Epithelial cell of proximal tubule (primary cell): ENCODE measurements around the gene GRIA2. TPM values are rescaled to one million over a fixed set of nuclear protein-coding genes. Genes with fewer than 3 reads are reported as not detected.

Experiments used
- DNase-seq: peaks from one replicate; pipeline ENCODE4 v3.0.0-alpha.2; 2011; ENCODE audit warnings: low read depth
- H3K4me3 ChIP-seq: 2 replicates; pipeline ENCODE4 v1.5.1; 2011; ENCODE audit warnings: low read depth, mild to moderate bottlenecking, low read length
- CTCF ChIP-seq: conservative IDR thresholded peaks from 2 replicates; pipeline ENCODE4 v1.5.1; 2012; ENCODE audit warnings: low read depth, mild to moderate bottlenecking, low read length
- total RNA-seq: library from RNA; depleted of rRNA; stranded (reverse); fragments of >200 nt; gene quantifications from 2 replicates; pipeline ENCODE4 v1.2.3, GENCODE V29; 2015

The GRIA2 gene
- total RNA-seq, 1 donor from 2014 or later, result not detected

- DNase-seq, result no peak
- H3K4me3 ChIP-seq, result no peak overlapping the region
- peak; percentile 65 for TF ChIP-seq CTCF
Measured at GRCh38 chr4:157204634-157205244, 15.8 kb upstream of the GRIA2 start.

- DNase-seq, result no peak
- TF ChIP-seq CTCF, result peak; percentile 66
- no peak overlapping the region for H3K4me3 ChIP-seq
Measured at GRCh38 chr4:157217708-157218107, 2.8 kb upstream of the GRIA2 start.

- peak overlapping the region; percentile 31 for H3K4me3 ChIP-seq
- TF ChIP-seq CTCF, result no peak
- no peak for DNase-seq
Measured at GRCh38 chr4:157219711-157220370, 687 bp upstream of the GRIA2 start.

GRCh38 chr4:157221426-157221894 lies 932 bp downstream of the GRIA2 start:
- H3K4me3 ChIP-seq, result peak overlapping the region; percentile 58
- DNase-seq, result no peak
- TF ChIP-seq CTCF, result no peak

GRCh38 chr4:157221895-157222770 lies 1.6 kb downstream of the GRIA2 start:
- DNase-seq, result no peak
- no peak for TF ChIP-seq CTCF
- peak overlapping the region; percentile 58 for H3K4me3 ChIP-seq

GRCh38 chr4:157222771-157223160 lies 2.2 kb downstream of the GRIA2 start:
- H3K4me3 ChIP-seq, result peak overlapping the region; percentile 58
- TF ChIP-seq CTCF, result no peak
- no peak for DNase-seq
